MM.1S (cell line): ENCODE results near the gene PCK1.

Experiments used
- DNase-seq: peaks from one replicate; pipeline ENCODE4 v3.0.0-alpha.2; 2015
- H2AFZ ChIP-seq: fragments of 300-600 bp; sonication (generic); 2 replicates; pipeline ENCODE4 v1.6.0; 2016; ENCODE audit warnings: antibody characterized with exemption, low read length
- H3F3A ChIP-seq: fragments of 300-600 bp; sonication (generic); 2 replicates; pipeline ENCODE4 v1.6.1; 2016; ENCODE audit warnings: mild to moderate bottlenecking, antibody characterized with exemption, low read length, moderate library complexity, mixed read lengths; ENCODE audit not compliant: insufficient read depth
- H3K27ac ChIP-seq: fragments of 300-600 bp; sonication (generic); 2 replicates; pipeline ENCODE4 v1.5.1; 2016; ENCODE audit warnings: mild to moderate bottlenecking, low read length
- H3K27me3 ChIP-seq: fragments of 300-600 bp; sonication (generic); replicated peaks from 2 replicates; pipeline ENCODE4 v1.6.0; 2016; ENCODE audit warnings: low read length; ENCODE audit not compliant: insufficient read depth
- H3K36me3 ChIP-seq: fragments of 300-600 bp; sonication (generic); replicated peaks from 2 replicates; pipeline ENCODE4 v1.6.1; 2016; ENCODE audit warnings: mild to moderate bottlenecking, low read length, mixed read lengths; ENCODE audit not compliant: insufficient read depth
- H3K4me1 ChIP-seq: fragments of 300-600 bp; sonication (generic); 2 replicates; pipeline ENCODE4 v1.6.1; 2016; ENCODE audit warnings: low read length, mixed read lengths
- H3K4me2 ChIP-seq: fragments of 300-600 bp; sonication (generic); 2 replicates; pipeline ENCODE4 v1.6.0; 2016; ENCODE audit warnings: low read depth, low read length
- H3K4me3 ChIP-seq: fragments of 300-600 bp; sonication (generic); 2 replicates; pipeline ENCODE4 v1.5.1; 2016; ENCODE audit warnings: low read length, mixed read lengths
- H3K79me2 ChIP-seq: fragments of 300-600 bp; sonication (generic); 2 replicates; pipeline ENCODE4 v1.6.1; 2016; ENCODE audit warnings: mixed run types, low read length, mixed read lengths
- H3K9ac ChIP-seq: fragments of 300-600 bp; sonication (generic); 2 replicates; pipeline ENCODE4 v1.6.1; 2016; ENCODE audit warnings: low read length, mixed read lengths
- H3K9me2 ChIP-seq: fragments of 300-600 bp; sonication (generic); replicated peaks from 2 replicates; pipeline ENCODE4 v1.6.1; 2016; ENCODE audit warnings: mild to moderate bottlenecking, low read length, mixed read lengths; ENCODE audit not compliant: insufficient read depth
- H3K9me3 ChIP-seq: fragments of 300-600 bp; sonication (generic); replicated peaks from 2 replicates; pipeline ENCODE4 v1.6.1; 2016; ENCODE audit warnings: mild to moderate bottlenecking, low read length, mixed read lengths; ENCODE audit not compliant: insufficient read depth
- H4K20me1 ChIP-seq: fragments of 300-600 bp; sonication (generic); 2 replicates; pipeline ENCODE4 v1.6.1; 2016; ENCODE audit warnings: mild to moderate bottlenecking, low read length, moderate library complexity, mixed read lengths; ENCODE audit not compliant: insufficient read depth
- EZH2 ChIP-seq: fragments of 300-600 bp; sonication (generic); optimal IDR thresholded peaks from 2 replicates; pipeline ENCODE3; 2017; ENCODE audit warnings: low read depth, mild to moderate bottlenecking, antibody characterized with exemption, low read length, mixed read lengths
- EZH2phosphoT487 ChIP-seq: fragments of 300-600 bp; sonication (generic); IDR thresholded peaks from 2 replicates; pipeline ENCODE4 v1.6.1; 2018; ENCODE audit warnings: antibody characterized with exemption, low read length
- TF ChIP-seq, protein P1 (sequence below): fragments of 300-600 bp; sonication (generic); IDR thresholded peaks from 2 replicates; pipeline ENCODE4 v1.5.1; 2016; ENCODE audit warnings: antibody characterized with exemption, low read length, mixed read lengths

PCK1 gene

DNA sequence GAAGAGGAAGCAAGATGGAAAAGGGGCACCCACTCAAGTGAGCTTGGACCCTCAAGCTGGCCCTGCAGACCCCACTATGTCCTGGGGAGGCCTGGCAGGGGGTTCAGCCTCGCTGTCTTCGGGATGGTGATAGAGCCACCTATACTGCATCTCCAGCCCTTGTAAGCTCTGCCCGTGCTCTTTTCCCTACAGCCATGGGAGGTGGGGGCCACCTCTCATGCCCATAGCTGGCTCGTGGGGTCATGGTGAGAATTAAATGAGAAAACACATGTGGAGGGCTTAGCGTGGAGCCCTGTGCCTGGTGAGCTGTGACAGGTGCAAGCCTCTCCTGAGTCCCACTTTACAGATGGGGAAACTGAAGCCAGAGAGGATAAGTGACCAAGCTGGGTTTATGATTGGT, 27.7 kb downstream of the PCK1 start:
- DNase-seq, result no peak
- Histone ChIP-seq H3K9me3 (no peaks in the 10 kb centered on the region), H3K27ac (no peak overlapping the region), H3K4me2 (no peak overlapping the region), H4K20me1 (no peaks in the 10 kb centered on the region; the same call in 1 of the 2 replicates), H3K79me2 (no peaks in the 10 kb centered on the region), H3K9ac (no peak overlapping the region), H3K4me3 (no peak overlapping the region), H3K27me3 (peaks cover 91% of the 10 kb centered on the region), H3F3A (no peaks in the 10 kb centered on the region), H3K4me1 (no peaks in the 10 kb centered on the region), H2AFZ (no peak overlapping the region), H3K36me3 (no peaks in the 10 kb centered on the region), H3K9me2 (no peaks in the 10 kb centered on the region)
- TF ChIP-seq EZH2 (no peak), EZH2phosphoT487 (no peak)
- TF ChIP-seq, protein P1, sequence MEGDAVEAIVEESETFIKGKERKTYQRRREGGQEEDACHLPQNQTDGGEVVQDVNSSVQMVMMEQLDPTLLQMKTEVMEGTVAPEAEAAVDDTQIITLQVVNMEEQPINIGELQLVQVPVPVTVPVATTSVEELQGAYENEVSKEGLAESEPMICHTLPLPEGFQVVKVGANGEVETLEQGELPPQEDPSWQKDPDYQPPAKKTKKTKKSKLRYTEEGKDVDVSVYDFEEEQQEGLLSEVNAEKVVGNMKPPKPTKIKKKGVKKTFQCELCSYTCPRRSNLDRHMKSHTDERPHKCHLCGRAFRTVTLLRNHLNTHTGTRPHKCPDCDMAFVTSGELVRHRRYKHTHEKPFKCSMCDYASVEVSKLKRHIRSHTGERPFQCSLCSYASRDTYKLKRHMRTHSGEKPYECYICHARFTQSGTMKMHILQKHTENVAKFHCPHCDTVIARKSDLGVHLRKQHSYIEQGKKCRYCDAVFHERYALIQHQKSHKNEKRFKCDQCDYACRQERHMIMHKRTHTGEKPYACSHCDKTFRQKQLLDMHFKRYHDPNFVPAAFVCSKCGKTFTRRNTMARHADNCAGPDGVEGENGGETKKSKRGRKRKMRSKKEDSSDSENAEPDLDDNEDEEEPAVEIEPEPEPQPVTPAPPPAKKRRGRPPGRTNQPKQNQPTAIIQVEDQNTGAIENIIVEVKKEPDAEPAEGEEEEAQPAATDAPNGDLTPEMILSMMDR, result no peak

DNA sequence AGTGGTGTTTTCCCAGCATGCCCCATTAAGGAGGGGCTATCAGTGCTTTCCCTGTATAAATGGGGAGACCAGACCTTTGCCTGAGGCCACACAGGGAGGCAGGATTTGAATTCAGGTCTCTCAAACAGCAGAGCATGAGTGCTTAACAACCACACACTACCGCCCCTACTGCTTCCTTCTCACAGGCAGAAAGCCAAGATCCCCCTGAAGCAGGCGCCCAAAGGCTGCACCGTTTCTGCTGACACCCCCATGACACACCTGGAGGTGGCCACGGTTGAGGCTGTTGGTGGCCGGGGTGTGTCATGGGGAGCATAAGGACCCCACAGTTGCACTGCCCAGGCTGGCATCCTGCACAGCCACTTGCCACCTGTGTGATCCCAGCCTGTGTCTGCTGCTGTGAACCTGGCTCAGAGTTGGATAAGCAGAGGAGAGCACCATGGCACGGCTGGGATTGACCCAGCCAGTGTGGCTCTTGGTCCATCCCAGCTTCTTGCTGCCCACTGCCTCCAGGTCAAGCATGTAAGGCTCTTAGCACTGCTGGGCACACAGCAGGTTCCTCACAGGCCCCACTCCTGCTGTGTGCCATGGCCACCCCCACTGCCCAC, 28.3 kb downstream of the PCK1 start:
- H3K27me3 ChIP-seq, result peaks cover 85% of the 10 kb centered on the region
- H3K4me2 ChIP-seq, result no peak overlapping the region
- no peak for DNase-seq
- no peaks in the 10 kb centered on the region for H3F3A ChIP-seq
- no peaks in the 10 kb centered on the region; the same call in 1 of the 2 replicates for H4K20me1 ChIP-seq
- H3K9me3 ChIP-seq, result no peaks in the 10 kb centered on the region
- no peak overlapping the region for H3K9ac ChIP-seq
- H3K27ac ChIP-seq, result no peak overlapping the region
- no peaks in the 10 kb centered on the region for H3K36me3 ChIP-seq
- H2AFZ ChIP-seq, result no peak overlapping the region
- no peaks in the 10 kb centered on the region for H3K4me1 ChIP-seq
- H3K79me2 ChIP-seq, result no peaks in the 10 kb centered on the region
- H3K4me3 ChIP-seq, result no peak overlapping the region
- TF ChIP-seq EZH2 (no peak), EZH2phosphoT487 (no peak)
- TF ChIP-seq, protein P1, result no peak
- no peaks in the 10 kb centered on the region for H3K9me2 ChIP-seq

DNA sequence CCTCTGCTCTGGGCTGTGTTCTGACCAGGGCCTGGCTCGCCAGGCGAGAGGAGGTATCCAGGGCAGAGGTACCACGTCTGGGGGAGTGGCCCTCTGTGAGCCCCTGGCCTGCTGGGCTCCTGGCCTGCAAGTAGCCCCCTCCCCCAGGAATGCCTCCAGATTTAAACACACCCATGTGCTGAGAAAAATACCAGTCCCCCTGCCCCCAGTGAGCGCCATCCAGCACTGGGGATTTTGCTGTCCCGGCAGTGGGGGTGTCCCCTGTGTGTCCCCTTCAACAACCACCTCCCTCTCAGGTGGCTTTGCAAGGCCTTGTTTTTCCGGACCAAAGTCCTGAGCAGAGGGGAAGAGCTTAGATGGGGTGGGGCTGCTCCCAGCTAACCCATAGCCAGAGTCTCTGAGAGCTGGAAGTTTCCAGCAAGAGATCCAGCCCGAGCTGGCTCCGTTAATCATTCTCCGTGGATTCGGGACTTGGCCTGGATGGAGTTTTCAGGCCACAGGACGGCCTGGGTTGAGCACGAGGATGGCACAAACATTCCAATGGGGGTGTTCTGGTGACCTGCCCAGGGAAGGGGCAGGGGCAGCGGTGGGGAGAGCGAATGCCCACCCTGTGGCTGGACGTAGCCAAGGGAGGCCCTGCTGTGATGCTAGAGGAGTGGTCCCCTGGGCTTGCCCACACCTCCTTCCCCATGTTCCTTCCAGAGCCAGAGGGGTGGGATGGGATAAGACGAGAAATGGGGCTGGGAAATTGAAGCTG, 29.0 kb downstream of the PCK1 start:
- Histone ChIP-seq H3F3A (no peaks in the 10 kb centered on the region), H2AFZ (no peak overlapping the region), H3K27me3 (peaks cover 82% of the 10 kb centered on the region), H3K79me2 (no peaks in the 10 kb centered on the region), H3K27ac (no peak overlapping the region), H3K9ac (no peak overlapping the region), H3K4me2 (no peak overlapping the region), H3K4me1 (no peaks in the 10 kb centered on the region), H4K20me1 (no peaks in the 10 kb centered on the region; the same call in 1 of the 2 replicates), H3K9me3 (no peaks in the 10 kb centered on the region), H3K36me3 (no peaks in the 10 kb centered on the region), H3K9me2 (no peaks in the 10 kb centered on the region), H3K4me3 (no peak overlapping the region)
- DNase-seq, result no peak
- TF ChIP-seq, protein P1, result no peak
- TF ChIP-seq EZH2phosphoT487 (no peak), EZH2 (no peak)
